ENCODE data around the gene ZNF101. TPM values are rescaled to one million over a fixed set of nuclear protein-coding genes. Genes with fewer than 3 reads are reported as not detected.
"Not testable (repeated sequence)": the region's sequence is repeated elsewhere in the genome, so short reads cannot be mapped to it uniquely, and the experiment has no call there.

Gene ZNF101
- total RNA-seq, 4 donors from 2014 or later: 7.2 to 13.6 (median 7.8) TPM

DNA sequence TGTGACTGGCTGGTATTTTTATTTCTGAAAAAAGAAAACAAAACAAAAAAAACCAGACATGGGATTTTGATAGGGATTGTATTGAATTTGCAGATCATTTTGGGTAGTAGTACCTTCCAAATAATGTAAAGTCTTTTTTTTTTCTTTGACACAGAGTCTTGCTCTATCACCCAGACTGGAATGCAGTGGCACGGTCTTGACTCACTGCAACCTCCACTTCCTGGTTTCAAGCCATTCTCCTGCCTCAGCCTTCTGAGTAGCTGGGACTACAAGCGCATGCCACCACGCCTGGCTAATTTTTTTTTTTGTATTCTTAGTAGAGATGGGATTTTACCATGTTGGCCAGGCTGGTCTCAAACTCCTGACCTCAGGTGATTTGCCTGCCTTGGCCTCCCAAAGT lies 4.2 kb downstream of the ZNF101 start:
- Histone ChIP-seq H3K27ac (no peak overlapping the region), H3K27me3 (no peaks in the 10 kb centered on the region), H3K4me1 (peaks cover 19% of the 10 kb centered on the region), H3K4me3 (no peak overlapping the region), H3K36me3 (peaks cover 43% of the 10 kb centered on the region), H3K9me3 (no peaks in the 10 kb centered on the region)
- TF ChIP-seq POLR2A (IDR thresholded peaks at IDR 0.05): no peak
- no peak for TF ChIP-seq EP300 (IDR thresholded peaks at IDR 0.05)
- TF ChIP-seq, protein P1, sequence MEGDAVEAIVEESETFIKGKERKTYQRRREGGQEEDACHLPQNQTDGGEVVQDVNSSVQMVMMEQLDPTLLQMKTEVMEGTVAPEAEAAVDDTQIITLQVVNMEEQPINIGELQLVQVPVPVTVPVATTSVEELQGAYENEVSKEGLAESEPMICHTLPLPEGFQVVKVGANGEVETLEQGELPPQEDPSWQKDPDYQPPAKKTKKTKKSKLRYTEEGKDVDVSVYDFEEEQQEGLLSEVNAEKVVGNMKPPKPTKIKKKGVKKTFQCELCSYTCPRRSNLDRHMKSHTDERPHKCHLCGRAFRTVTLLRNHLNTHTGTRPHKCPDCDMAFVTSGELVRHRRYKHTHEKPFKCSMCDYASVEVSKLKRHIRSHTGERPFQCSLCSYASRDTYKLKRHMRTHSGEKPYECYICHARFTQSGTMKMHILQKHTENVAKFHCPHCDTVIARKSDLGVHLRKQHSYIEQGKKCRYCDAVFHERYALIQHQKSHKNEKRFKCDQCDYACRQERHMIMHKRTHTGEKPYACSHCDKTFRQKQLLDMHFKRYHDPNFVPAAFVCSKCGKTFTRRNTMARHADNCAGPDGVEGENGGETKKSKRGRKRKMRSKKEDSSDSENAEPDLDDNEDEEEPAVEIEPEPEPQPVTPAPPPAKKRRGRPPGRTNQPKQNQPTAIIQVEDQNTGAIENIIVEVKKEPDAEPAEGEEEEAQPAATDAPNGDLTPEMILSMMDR (IDR thresholded peaks at IDR 0.05): no peak
- no peak for TF ChIP-seq POLR2AphosphoS5 (IDR thresholded peaks at IDR 0.05)
- no peak for DNase-seq (ENCODE audit: low spot score in 2 of 2)
- 89% methylated on average over 3 of the region's 3 CpGs for WGBS

DNA sequence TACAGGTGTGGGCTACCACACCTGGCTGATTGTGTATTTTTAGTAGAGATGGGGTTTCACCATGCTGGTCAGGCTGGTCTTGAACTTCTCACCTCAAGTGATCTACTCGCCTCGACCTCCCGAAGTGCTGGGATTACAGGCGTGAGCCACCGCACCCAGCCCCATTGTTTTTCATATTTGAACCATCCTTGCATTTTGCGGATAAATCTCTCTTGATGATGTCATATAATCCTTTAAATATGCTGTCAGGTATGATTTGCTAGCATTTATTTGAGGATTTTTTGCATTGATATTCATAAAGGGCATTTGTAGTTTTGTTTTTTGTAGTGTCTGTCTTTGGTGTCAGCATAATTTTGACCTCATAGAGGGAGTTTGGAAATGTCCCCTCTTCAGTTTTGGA lies 5.7 kb downstream of the ZNF101 start:
- H3K27ac ChIP-seq: no peak overlapping the region
- peaks cover 58% of the 10 kb centered on the region for H3K36me3 ChIP-seq
- H3K4me1 ChIP-seq: peaks cover 12% of the 10 kb centered on the region
- no peaks in the 10 kb centered on the region for H3K27me3 ChIP-seq
- DNase-seq (ENCODE audit: low spot score in 2 of 2): peak in 1 of 2 donors; percentile 24
- no peaks in the 10 kb centered on the region for H3K9me3 ChIP-seq
- TF ChIP-seq, protein P1 (IDR thresholded peaks at IDR 0.05): no peak
- TF ChIP-seq POLR2A (IDR thresholded peaks at IDR 0.05): no peak
- WGBS: 95% methylated on average over 6 of the region's 6 CpGs
- H3K4me3 ChIP-seq: no peak overlapping the region

DNA sequence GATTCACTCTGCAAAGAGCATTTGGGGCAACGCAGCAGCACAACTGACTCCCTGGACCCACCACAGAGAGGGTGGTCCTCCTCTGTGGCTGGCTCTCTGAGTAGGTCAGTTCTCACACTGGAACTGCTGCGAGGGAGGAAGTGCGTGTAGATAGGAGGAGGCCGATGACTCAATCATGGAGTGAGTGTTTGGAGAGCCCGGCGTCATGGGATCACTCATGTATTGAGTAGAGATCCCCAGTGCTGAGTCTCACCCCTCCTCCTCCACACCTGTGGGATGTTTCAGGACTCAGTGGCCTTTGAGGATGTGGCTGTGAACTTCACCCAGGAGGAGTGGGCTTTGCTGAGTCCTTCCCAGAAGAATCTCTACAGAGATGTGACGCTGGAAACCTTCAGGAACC lies 8.9 kb downstream of the ZNF101 start:
- Histone ChIP-seq H3K4me1 (no peaks in the 10 kb centered on the region), H3K27me3 (no peaks in the 10 kb centered on the region), H3K4me3 (no peak overlapping the region), H3K36me3 (peaks cover 72% of the 10 kb centered on the region), H3K9me3 (peaks cover 8% of the 10 kb centered on the region), H3K27ac (no peak overlapping the region)
- 95% methylated on average over 7 of the region's 7 CpGs for WGBS
- TF ChIP-seq POLR2AphosphoS5 (IDR thresholded peaks at IDR 0.05) (no peak), EP300 (IDR thresholded peaks at IDR 0.05) (no peak), POLR2A (IDR thresholded peaks at IDR 0.05) (no peak)
- TF ChIP-seq, protein P1 (IDR thresholded peaks at IDR 0.05): no peak
- DNase-seq (ENCODE audit: low spot score in 2 of 2): peak in 1 of 2 donors; percentile 28

DNA sequence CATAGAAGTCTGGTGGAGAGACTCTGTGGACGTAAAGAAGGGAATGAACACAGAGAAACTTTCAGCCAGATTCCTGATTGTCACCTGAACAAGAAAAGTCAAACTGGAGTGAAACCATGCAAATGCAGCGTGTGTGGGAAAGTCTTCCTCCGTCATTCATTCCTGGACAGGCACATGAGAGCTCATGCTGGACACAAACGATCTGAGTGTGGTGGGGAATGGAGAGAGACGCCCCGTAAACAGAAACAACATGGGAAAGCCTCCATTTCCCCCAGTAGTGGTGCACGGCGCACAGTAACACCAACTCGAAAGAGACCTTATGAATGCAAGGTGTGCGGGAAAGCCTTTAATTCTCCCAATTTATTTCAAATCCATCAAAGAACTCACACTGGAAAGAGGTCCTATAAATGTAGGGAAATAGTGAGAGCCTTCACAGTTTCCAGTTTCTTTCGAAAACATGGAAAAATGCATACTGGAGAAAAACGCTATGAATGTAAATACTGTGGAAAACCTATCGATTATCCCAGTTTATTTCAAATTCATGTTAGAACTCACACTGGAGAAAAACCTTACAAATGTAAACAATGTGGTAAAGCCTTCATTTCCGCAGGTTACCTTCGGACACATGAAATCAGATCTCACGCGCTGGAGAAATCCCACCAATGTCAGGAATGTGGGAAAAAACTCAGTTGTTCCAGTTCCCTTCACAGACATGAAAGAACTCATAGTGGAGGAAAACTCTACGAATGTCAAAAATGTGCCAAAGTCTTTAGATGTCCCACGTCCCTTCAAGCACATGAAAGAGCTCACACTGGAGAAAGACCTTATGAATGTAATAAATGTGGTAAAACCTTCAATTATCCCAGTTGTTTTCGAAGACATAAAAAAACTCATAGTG lies 10.8 kb downstream of the ZNF101 start:
- peaks cover 57% of the 10 kb centered on the region for H3K36me3 ChIP-seq
- peaks cover 14% of the 10 kb centered on the region for H3K9me3 ChIP-seq
- no peak for DNase-seq (ENCODE audit: low spot score in 2 of 2)
- TF ChIP-seq EP300 (IDR thresholded peaks at IDR 0.05) (no peak), POLR2AphosphoS5 (IDR thresholded peaks at IDR 0.05) (no peak), POLR2A (IDR thresholded peaks at IDR 0.05) (no peak)
- TF ChIP-seq, protein P1 (IDR thresholded peaks at IDR 0.05): no peak
- H3K4me3 ChIP-seq: no peak overlapping the region
- no peaks in the 10 kb centered on the region for H3K27me3 ChIP-seq
- WGBS: 97% methylated on average over 20 of the region's 20 CpGs
- H3K4me1 ChIP-seq: no peaks in the 10 kb centered on the region
- no peak overlapping the region for H3K27ac ChIP-seq

DNA sequence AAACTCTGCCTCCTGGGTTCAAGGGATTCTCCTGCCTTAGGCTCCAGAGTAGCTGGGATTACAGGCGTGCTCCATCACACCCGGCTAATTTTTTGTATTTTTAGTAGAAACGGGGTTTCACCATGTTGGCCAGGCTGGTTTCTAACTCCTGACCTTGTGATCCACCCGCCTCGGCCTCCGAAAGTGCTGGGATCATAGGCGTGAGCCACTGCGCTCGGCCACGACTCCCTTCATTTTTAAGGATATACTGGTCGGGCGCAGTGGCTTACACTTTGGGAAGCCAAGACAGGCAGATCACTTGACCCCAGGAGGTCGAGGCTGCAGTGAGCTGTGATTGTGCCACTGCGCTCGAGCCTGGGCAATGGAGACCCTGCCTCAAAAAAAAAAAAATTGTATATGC lies 17.5 kb downstream of the ZNF101 start:
- H3K4me1 ChIP-seq, H3K27ac ChIP-seq, H3K36me3 ChIP-seq, H3K4me3 ChIP-seq, H3K27me3 ChIP-seq: not testable (repeated sequence)
- peaks cover 22% of the 10 kb centered on the region for H3K9me3 ChIP-seq
- 97% methylated on average over 15 of the region's 15 CpGs for WGBS
- DNase-seq (ENCODE audit: low spot score in 2 of 2): peak in 1 of 2 donors; percentile 57

All from suprapubic skin (tissue), 4 donors.